CD4-positive, alpha-beta T cell treated with Interleukin-17A for 1 hour (primary cell): ENCODE data around the gene FIGNL2.
"Not testable (repeated sequence)": the region's sequence is repeated elsewhere in the genome, so short reads cannot be mapped to it uniquely, and the experiment has no call there.

Experiments
- DNase-seq: peaks from one replicate; pipeline ENCODE4 v3.0.0-alpha.2; 2020

Gene FIGNL2

DNA sequence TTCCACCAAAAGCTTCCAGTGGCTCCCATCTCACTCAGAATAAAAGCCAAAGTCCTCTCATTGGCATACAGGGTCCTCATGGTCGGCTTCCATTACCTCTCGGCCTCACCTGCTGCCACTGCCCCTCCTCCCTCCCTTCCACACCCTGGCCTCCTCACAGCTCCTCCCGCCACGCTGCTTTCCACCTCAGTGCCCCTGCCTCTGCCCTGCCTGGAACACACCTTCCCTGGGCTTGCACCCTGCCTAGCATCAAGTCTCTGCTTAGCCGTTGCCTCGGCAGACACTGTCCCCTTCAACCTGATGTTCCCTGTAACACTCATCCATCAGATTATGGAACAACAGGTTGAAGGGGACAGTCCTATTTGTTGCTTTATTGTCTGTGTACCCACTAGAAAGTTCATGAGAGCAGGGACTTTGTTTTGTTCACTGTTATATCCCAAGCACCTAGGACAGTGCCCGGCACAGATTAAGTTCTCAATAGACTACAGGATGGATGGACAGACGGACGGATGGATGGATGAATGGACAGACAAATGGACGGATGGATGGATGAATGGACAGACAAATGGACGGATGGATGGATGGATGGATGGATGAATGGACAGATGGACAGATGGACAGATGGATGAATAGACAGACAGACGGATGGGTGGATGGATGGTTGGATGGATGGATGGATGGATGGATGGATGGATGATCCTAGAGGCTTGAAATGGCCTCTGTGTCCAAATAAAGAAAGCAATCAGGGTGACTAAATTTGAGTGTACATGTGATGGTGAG lies 14.9 kb downstream of the FIGNL2 start:
- DNase-seq: no peak

DNA sequence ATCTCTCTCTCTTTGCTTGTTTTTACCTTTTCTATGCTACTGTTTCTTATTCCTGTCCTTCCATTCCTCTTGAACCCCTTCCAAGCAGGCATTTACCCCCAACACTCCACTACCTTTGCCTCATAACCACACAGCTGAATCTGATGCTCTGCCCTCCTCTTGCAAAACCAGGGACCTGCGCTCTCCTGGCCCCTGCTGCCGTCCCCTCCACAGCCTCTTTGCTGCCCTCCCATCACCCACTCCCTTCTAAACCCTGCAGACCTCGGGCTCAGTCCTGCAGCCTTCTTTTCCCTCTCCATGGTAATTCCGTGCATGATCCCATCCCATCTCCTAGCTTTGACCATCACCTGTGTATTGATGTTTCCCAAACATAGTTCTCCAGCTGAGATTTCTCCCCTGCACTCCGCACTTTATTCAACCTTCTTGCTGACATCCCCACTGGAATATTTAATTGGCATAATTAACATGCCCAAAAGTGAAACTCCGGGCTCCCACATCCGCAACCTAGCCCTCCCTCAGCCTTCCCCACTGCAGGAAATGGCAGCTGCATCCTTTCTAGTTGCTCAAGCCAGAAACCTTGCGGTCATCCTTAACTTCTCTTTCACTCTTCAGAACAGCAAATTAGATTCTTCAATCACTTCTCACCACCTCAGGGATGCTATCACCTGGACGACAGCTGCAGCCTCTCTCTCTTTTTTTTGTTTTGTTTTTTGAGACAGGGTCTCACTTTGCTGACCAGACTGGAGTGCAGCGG lies 16.0 kb downstream of the FIGNL2 start:
- DNase-seq: no peak

- not testable (repeated sequence) for DNase-seq
Measured at GRCh38 chr12:51831817-51832216, 16.7 kb downstream of the FIGNL2 start.

- DNase-seq: no peak
Measured at GRCh38 chr12:51829641-51830040, 18.9 kb downstream of the FIGNL2 start.

GRCh38 chr12:51829011-51829481 lies 19.5 kb downstream of the FIGNL2 start:
- DNase-seq: no peak

- no peak for DNase-seq
Measured at GRCh38 chr12:51827925-51828818, 20.3 kb downstream of the FIGNL2 start.

- no peak for DNase-seq
Measured at GRCh38 chr12:51826881-51827280, 21.6 kb downstream of the FIGNL2 start.

DNA sequence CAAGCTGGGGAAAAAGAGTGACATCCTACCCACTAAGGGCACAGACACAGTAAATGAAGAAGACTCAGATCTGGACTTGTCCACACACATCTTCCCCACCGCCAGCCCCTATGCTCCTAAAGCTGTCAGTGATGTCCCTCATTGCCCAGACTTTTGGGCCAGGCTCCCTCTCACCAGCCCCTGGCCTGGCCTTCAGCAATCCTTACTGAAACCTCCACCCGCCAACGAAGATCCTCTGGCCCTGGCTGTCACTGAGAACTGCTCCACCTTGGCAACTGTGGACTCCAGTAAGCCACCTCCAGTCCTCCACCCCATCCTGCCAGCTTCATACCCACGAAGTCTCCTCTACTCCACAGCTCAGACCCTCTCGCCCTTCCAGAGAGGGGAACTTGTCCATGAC lies 23.3 kb downstream of the FIGNL2 start:
- DNase-seq: no peak

DNA sequence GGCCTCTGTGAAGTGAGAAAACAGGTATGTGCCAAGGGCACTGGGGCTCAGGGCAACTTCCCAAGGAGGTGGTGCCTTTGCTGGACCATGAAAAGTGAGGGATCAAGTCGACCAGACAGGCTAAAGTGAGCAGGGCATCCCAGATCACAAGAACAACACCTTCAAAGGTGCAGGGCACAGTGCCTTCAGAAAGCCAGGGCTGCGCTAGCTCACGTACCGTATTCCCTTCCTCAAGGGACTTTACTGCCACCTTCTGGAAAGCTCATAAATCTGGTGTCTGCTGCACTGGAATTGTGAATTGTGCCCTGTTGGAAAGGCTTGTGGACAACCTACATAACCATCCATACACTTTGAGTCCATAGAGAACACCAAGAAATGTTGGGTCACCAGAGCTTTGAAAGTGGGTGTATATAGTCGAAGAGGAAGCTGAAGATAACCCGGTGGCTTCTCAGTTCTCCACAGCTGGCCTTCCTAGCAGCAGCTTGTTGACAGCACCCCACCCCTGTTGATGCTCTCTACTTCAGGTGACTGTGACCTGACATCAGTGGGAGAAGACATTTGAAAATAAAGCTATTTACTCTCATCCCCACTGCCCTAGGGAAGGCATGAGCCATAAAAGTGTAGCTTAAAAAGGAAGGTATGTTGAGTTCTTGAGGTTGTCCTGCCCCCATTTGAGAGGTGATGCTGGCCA lies 24.5 kb downstream of the FIGNL2 start:
- peak; percentile 59 for DNase-seq

DNA sequence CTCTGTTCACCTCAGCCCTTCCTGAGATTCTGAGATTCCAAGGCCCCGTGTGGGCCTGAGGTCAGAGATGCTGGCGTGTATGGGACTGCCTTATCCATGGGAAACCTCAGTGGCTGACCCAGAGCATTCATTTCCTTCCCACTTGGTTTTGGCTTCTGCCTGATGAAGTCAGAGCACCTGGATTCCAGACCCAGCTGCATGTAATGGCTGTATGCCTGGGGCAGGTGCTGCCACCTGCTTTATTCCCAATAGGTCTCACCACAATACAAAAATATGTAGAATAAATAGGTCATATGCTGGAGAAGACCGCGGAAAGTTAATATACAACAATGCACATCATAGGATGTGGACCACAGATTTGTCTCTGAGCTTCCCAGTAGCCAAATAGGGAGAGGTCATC lies 25.6 kb downstream of the FIGNL2 start:
- DNase-seq: no peak

GRCh38 chr12:51822261-51822616 lies 26.3 kb downstream of the FIGNL2 start:
- DNase-seq: no peak

DNA sequence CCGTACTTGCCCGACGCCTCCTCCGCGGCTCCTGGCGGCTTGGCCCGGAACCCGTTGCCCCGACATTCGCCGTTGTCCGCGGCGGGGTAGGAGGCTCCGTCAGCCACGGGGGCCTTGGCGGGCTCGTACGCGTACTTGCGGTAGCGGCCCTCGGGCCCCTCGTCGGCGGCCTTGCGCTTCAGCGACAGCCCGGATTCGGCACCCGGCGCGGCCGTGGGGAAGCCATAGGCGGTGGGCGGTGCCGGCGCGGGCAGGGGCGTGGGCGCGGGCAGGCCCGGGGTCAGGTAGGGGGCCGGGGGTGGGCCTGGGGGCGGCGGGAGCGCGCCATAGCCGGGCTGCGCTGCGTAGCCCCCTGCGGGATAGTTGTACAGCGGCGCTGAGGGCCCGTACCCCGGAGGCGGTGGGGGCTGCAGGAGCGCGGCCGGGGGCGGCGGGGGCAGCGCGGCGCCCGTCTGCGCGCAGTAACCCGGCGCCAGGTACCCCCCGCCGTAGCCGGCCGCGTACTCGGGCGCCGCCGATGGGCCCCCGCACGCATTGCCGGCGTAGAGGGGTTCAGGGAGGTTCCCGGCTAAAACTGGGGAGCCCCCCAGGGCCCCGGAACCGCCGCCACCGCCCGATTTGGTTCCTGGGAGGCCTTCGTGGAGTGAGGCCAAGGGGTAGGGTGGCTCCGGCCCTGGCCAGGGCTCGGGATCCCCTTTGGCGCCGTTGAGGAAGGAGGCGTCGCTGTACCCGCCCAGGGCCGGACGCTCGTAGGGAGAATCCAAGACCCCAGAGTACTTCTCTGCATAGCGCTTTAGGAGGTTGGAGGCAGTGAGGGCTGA lies 26.9 kb downstream of the FIGNL2 start:
- DNase-seq: no peak

DNA sequence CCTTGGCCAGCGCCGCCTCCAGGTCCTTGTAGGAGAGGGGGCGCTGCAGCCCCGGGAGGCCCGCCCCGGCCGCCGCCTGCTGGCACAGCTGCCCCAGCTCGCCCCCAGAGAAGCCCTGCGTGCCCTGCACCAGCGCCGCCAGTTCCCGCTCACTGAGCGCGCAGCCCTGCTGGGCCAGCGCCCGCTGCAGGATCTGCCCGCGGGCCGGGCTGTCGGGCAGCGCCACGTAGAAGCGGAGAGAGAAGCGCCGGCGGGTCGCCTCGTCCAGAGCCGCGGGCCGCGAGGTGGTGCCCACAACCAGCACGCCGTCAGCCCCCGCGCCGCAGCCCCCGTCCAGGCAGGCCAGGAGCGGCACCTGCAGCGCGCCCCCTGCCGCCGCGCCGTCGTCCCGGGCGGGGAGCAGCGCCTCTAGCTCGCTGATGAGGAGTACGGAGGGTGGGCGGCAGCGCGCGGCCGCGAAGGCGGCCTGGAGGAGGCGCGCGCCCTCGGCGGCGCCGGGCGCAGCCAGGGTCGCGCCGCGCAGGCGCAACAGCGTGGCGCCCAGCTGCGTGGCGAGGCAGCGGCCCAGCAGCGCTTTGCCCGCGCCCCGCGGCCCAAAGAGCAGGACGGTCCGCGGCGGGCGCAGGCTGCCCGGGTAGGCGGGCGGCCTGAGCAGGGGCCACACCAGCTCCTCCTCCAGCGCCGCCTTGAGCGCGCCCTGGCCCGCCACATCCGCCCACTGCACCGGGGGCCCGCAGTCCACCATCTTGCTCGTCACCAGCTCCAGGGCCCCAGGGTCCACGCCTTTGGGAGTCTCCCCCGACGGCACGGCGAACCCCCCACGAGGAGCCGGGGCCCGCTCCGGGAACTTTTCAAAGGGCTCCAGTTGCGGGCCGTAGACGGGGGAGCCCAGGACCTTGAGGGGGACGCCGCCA lies 27.7 kb downstream of the FIGNL2 start:
- DNase-seq: peak; percentile 81

GRCh38 chr12:51819736-51820525 lies 28.6 kb downstream of the FIGNL2 start:
- DNase-seq: no peak

- no peak for DNase-seq
Measured at GRCh38 chr12:51818566-51819300, 29.8 kb downstream of the FIGNL2 start.

GRCh38 chr12:51818086-51818485 lies 30.4 kb downstream of the FIGNL2 start:
- no peak for DNase-seq

DNA sequence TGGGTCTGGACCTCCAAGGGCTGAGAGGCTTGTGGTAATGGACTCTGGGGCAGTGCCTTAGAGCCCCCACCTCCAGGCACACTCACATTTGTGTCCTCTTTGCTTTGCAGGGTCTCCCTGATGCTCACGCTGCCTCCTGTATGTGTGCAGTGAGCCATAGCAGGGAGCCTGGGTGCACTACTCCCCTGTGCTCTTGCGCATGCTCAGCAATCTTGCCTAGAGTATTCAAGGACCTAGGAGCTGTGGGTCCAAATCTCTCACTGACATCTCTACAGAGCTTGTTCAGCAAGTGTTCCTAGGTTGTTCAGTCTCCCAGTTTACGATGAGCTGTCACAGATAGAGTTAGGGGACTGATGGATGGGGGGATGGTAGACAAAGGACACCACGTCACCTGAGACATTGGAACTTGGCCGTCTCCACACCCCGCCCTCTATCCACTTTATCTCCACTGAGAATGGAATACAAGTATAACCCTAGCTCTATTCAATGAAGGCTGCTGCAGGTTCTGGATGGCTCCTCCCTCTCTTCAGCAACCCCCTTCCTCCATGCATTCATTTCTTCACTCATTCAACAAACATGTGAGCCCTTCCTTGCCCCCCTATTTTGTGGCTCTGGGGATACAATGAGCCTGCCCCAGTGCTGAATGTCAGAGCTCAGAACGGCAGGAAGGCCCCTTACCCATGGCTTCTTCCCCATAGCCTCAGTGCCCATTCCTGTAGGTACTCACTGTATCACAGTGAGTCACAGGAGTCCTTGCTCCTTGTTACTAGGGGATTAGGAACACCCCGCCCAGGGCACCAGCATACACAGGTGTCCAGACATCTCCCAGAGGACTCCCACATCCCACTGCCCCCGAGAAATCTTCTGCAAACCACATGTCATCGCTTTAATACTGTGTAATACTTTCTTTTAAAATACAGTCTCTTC lies 31.2 kb downstream of the FIGNL2 start:
- DNase-seq: no peak

DNA sequence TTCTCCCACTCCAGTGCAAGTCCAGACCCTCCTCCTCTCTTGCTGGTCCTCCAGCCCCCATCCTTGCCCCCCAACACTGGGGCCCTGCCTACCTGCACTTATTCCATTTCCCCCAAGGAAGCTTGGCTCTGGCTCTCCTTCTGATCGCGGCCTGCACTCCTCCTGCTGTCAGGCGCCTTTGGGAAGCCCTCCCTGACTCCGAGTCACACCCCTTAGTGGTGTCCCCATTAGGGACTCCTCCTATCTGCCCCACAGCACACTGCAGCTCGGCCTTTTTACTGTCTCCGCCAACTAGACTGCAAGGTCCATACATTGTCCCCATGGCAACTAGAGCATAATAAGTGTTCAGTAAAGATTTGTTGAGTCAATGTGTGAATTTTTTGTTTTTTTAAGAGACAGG lies 32.9 kb downstream of the FIGNL2 start:
- DNase-seq: no peak
